ENCODE data around the gene TMCC1.

DNA sequence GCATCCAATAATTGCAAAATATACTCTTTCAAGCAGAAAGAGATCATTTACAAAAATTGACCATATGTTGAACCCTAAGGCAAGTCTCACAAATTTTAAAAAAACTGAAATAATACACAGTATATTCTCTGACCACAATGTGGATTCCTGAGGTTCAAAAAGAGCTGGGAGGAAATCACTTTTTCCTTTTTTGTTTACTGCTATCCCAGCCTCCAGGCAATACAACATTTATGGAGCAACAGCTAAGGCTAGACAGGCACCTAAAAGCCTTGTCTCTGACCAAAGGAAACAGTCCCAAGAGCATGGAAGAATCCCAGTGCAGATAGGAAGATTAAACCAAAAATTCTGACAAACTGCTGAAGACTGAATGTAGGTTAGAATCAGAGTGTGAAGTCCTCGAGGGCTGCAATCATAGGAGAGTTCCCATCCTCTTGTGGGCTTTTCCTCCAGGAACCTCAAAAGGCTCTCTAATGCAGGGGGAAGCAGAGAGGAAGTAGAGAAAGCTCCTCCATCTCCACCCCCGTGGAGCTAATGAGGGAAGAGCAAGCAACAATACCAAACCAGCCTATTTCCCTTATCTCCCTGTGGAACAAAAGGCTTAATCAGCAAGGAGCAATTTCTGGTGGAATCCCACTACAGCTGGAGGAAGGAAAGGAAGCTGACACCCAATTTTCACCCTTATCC is 57.0 kb downstream of the TMCC1 start:
- TF ChIP-seq JUN (IDR thresholded peaks at IDR 0.05; ENCODE audit: borderline replicate concordance, insufficient read depth, insufficient read length, low read depth) (no peak), FOS (IDR thresholded peaks at IDR 0.05; ENCODE audit: borderline replicate concordance, insufficient read depth, low read length) (no peak), POLR2AphosphoS5 (IDR thresholded peaks at IDR 0.05; ENCODE audit: insufficient read depth, low read depth, low read length) (no peak), MYC (IDR thresholded peaks at IDR 0.05; ENCODE audit: low read depth, low read length) (no peak)
- TF ChIP-seq, protein P1, sequence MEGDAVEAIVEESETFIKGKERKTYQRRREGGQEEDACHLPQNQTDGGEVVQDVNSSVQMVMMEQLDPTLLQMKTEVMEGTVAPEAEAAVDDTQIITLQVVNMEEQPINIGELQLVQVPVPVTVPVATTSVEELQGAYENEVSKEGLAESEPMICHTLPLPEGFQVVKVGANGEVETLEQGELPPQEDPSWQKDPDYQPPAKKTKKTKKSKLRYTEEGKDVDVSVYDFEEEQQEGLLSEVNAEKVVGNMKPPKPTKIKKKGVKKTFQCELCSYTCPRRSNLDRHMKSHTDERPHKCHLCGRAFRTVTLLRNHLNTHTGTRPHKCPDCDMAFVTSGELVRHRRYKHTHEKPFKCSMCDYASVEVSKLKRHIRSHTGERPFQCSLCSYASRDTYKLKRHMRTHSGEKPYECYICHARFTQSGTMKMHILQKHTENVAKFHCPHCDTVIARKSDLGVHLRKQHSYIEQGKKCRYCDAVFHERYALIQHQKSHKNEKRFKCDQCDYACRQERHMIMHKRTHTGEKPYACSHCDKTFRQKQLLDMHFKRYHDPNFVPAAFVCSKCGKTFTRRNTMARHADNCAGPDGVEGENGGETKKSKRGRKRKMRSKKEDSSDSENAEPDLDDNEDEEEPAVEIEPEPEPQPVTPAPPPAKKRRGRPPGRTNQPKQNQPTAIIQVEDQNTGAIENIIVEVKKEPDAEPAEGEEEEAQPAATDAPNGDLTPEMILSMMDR (IDR thresholded peaks at IDR 0.05; ENCODE audit: extremely low read depth in 1 of 2, insufficient read depth in 1 of 2, low read depth in 1 of 2, low read length in 2 of 2), result no peak
